ENCODE measurements around the gene DUOXA2.

- TF ChIP-seq SIN3A (IDR thresholded peaks at IDR 0.05; ENCODE audit: borderline replicate concordance, insufficient read depth, low read length) (no peak), REST (IDR thresholded peaks at IDR 0.05; ENCODE audit: insufficient read depth in 1 of 2, low read depth in 2 of 2, low read length in 2 of 2) (no peak), TAF1 (IDR thresholded peaks at IDR 0.05; ENCODE audit: borderline replicate concordance, insufficient read depth, low read length) (no peak), POLR2AphosphoS5 (IDR thresholded peaks at IDR 0.05; ENCODE audit: low read depth, low read length) (no peak)
Measured at GRCh38 chr15:45097466-45097865, 16.7 kb upstream of the DUOXA2 start.

All from PFSK-1 (cell line).